ENCODE results near the gene INPP5A.
A peak's percentile ranks its signal among the peaks of the same experiment; 100 is the strongest.

INPP5A gene

DNA sequence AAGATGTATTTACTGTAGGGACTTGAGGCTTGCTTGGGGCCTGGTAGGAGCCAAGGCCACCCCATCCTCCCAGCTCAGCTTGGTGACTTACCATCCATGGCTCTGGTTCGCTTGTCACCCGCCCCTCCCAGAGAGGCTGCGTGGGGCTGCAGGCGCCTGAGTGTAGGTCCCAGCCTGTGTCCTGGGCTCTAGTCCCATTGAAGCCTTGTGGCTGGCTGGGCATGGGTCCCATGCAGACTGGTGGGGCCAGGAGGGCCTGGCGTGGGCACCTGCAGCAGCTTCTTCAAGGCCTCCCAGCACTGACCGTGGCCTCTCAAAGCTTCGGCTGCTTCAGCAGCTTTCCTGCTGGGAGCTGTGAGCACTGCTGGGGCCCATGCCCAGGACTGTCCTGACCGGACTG is 118.1 kb downstream of the INPP5A start:
- FAIRE-seq = no peak

DNA sequence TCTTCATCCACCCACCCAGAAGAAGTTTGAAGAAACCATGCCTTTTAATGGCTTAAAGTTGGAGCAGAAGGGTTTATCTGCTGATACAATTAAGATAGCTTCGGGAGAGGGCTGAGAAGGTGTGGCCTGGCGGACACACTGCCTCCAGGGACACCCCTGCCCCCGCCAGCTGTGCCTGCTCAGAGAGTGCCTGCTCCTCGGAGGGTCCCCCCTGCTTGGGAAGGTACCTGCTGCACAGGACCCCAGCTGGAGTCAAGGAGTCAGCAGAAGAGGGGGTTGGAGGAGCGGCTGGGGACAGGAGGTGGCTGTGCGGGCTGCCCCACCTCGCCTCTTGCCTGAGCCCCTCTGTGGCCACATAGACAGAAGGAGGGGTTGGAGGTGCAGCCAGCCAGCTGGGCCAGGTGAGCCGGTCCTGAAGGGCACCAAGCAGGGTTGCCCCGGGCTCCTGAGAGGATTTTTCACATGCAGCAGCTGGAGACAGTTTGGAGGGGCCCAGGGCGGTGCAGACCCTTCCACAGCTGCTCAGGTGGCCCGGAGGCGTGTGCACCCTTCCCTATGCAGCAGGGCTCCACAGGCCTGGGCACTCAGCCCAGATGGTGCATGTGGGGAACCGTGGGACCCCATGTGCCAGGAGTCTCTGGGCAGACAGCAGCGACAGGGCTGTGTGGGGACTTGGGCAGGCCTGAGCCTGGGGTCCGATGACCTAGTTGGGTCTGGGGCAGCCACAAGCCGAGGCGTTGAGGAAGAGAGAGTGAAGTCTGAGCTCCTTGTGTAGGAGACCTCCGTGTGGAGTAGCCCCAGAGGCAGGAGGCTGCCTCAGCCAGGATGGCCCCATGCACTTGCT is 118.9 kb downstream of the INPP5A start:
- no peak for TF ChIP-seq POLR2A (IDR thresholded peaks at IDR 0.05; ENCODE audit: low read depth, low read length)
- FAIRE-seq (no peak), DNase-seq (ENCODE audit: insufficient read length, low spot score) (no peak)

More for the DNA sequence above, 118.1 kb downstream of the INPP5A start:
- TF ChIP-seq POLR2A (IDR thresholded peaks at IDR 0.05; ENCODE audit: low read depth, low read length) = no peak
- no peak for DNase-seq (ENCODE audit: insufficient read length, low spot score)

DNA sequence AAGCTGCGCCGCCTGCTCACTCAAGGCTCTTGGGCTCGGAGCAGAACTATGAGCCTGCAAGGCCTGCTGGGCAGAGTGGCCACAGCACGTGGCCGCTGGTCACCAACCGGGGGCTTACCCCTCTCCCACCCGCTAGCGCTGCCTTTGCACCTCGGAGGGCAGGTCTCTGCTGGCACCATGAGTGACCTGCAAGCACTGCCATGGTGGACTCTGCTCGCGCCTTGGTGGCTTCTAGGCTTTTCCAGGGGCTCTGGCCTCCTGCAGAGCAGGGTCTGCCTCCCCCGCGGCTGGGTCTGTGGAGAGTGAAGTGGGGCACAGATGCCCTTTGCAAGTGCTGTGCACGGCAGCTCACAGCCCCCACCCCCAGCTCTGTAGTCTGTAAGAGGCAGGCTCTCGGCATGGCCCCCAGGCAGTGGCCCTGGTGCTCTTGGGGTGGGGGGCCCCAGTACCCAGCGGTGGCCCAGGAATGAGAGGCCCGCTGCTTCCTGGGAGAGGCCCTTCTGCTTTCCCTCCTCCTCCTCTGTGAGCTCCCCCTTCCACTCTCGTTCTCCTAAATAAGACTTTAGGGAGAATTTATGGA is 119.6 kb downstream of the INPP5A start:
- no peak for TF ChIP-seq POLR2A (IDR thresholded peaks at IDR 0.05; ENCODE audit: low read depth, low read length)
- DNase-seq (ENCODE audit: insufficient read length, low spot score) (no peak), FAIRE-seq (no peak)

DNA sequence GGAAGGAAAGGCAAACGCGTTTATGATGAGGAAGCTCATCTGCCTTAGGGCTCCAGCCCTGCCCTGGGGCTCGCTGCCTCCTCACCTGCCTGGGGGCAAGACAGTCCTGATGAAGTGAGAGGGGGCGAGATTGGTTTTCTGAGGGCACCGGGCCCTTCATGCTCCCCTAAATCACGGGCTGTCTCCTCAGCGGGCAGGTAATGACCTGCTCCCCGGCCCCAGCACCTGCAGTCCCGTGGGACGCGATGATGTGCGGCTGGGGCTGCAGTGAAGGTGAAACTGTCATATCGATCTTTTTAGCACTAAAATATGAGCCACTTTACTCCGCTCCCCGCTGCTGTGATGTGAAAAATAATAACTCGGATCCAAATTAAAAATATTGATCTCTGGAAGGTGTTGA is 120.2 kb downstream of the INPP5A start:
- FAIRE-seq (no peak), DNase-seq (ENCODE audit: insufficient read length, low spot score) (no peak)
- no peak for TF ChIP-seq POLR2A (IDR thresholded peaks at IDR 0.05; ENCODE audit: low read depth, low read length)

DNA sequence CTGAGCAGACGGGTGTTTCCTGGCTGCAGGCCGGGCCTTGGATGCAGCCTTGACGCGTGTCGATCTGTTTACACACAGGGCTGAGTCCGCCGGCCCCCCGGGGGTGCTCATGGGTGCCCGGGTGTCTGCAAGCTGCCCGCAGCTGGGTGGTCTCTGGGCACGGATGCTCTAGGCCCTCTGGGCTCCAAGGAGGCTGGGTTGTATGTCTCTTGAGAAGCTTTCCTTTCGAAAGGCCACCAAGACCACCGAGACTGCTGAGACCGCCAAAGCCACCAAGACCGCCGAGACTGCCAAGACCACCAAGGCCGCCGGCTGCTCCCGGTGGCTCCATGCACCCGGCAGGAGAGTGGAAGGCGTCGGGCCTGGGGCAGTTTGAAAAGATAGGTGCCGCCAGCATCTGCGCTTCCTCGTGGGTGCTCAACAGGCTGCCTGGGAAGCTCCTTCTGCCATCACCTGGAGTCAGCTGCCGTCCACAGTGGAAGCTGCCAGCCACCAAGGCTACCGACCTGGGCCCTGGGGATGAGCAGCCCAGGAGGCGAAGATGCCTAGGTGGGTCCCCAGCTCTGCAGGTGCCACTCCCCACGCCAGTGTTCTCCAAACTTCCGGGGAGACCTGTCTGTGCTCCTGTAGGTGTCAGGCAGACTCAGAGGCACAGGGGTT is 121.1 kb downstream of the INPP5A start:
- no peak for FAIRE-seq
- TF ChIP-seq POLR2A (IDR thresholded peaks at IDR 0.05; ENCODE audit: low read depth, low read length) = no peak
- DNase-seq (ENCODE audit: insufficient read length, low spot score) = no peak

DNA sequence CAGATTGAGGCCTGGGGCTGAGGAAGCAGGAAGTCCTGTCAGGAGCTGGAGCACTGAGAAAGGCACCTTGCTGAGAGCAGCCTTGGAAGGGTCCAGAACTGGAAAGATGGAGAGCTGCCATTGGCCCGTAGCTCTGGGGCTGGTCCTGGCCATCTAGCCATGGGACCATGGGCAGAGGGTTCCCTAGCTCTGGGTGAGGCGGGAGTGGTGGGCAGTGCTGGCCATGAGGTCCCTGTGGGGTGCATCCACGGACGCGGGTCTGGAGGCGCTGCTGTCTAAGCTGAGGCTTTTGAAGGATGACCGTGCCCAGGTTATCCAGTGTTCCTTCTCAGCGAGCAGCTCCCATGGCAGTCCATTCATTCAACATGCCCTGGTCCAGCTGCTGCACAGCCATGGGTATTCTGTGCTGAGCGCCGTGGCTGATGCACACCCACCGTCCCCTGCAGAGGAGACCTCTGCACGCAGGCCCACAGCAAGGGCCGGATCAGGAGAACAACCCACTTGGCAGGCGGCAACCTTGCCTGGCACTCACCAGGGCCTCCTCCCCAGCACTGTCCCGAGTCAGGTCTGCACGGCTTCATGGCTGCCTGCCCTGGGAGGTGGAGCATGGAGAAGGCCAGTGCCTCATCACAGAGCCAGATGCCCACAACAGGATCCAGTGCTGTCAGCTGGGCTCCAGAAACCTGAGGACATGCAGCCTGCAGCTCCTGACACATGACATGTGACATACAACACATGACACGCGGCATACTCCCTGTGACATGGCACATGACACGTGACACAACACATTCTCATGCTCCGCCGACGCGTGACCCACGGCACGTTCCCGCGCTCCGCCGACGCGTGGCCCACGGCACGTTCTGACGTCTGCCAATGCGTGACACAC is 121.9 kb downstream of the INPP5A start:
- FAIRE-seq (no peak), DNase-seq (ENCODE audit: insufficient read length, low spot score) (no peak)

DNA sequence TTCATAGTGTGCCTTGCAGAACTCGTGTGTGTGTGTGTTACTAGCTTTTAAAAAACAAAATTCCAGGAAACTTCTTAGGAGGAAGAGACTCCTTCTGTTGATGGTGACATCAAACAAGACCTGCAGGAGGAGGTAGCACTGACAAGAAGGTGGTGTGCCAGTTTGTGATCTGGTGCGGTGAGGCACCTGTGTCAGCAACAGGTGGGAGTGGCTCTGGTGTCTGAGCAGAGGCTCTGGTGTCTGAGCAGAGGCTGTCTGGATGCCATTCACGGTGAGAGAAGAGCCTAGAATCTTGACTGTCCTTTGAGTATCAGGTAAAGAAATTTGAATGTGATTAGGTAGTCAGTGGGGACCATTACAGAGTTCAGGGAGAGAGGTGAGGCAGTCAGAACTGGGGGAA is 122.8 kb downstream of the INPP5A start:
- DNase-seq (ENCODE audit: insufficient read length, low spot score) (no peak), FAIRE-seq (no peak)
- no peak for TF ChIP-seq POLR2A (IDR thresholded peaks at IDR 0.05; ENCODE audit: low read depth, low read length)

More for the DNA sequence above, 121.9 kb downstream of the INPP5A start:
- TF ChIP-seq POLR2A (IDR thresholded peaks at IDR 0.05; ENCODE audit: low read depth, low read length) = no peak

DNA sequence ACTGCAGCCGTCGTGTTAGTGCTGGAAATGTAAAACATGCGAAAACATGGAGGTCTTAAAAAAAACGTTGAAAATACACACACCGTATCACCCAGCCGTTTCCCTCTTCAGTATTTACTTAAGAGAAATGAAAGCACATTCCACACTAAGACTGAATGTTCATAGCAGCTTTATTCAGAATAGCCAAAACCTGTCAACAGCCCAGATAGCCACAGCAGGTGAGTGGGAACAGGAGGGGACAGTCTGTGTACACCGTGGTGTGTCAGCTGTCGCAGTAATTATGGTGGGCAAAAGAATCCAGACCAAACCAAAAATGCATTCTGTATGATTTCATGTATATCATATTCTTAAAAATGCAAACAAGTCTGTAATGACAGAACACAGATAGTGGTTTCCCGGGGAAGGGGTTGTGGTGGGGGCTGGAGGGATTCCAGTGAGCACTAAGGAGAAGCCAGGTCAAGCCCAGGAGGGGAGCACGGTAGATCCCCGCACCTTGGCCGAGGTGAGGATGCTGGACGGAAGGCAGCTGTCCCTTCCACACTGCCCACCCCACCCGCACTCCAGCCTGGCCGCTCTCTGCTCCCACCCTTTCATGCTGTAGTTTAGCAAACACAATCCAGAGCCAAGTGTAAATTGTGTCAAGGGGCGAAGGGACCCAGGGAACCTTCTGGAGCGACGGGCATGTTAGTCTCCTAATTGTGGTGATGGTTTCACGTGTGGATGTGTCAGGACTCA is 124.8 kb downstream of the INPP5A start:
- FAIRE-seq (no peak), DNase-seq (ENCODE audit: insufficient read length, low spot score) (no peak)
- no peak for TF ChIP-seq POLR2A (IDR thresholded peaks at IDR 0.05; ENCODE audit: low read depth, low read length)

DNA sequence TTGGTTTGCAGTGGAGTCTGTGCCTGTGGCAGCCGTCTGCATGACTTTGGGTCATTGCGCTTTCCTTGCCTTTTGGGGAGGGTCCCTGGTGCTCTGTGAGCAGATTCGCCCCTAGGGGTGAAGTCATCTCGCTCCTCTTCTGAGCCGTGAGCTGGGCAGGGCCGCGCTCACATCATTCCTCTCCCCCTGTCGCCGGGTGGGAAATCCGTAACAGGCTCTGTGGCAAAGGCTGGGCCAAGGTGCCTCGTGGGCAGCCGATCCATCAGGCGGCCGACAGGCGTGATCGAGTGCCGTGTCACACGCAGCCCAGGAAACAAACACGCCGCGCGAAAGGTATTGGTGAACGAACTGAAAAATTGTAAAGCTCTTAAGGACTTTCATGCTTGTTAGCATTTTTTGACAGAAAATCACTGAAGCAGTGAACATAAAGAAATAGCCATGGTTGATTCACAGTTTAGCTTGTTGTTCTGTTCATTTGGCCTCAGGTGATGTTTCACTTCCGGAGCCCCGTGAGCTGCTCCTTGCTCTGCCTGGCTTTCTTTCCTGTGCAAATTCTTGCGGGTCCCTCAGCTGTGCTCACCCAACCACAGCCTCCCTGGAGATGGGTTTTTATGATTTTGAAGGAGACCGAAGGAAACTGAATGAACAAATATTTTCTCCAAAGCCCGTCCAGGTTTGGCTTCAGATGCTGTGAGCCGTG is 126.2 kb downstream of the INPP5A start:
- no peak for TF ChIP-seq POLR2A (IDR thresholded peaks at IDR 0.05; ENCODE audit: low read depth, low read length)
- no peak for FAIRE-seq
- DNase-seq (ENCODE audit: insufficient read length, low spot score) = no peak

DNA sequence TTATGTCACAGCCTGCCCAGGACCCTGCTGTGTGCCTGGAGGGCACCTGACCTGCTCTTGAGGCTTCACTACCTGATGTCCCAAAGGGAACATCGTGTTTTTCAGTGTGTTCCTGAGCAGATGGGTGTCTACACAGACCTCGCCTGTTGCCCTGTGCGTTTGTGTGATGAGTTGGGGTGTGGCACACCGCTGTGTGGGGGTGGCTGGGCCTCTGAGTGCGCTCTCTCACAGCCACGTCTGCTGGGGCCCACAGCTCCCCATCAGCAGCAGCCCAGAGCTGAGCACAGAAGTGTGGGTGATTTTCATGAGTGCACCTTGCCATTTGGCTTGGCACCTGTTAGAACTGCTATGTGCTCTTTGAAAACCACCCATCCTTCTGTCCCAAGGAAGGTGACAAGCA is 126.8 kb downstream of the INPP5A start:
- TF ChIP-seq POLR2A (IDR thresholded peaks at IDR 0.05; ENCODE audit: low read depth, low read length) = no peak
- FAIRE-seq (no peak), DNase-seq (ENCODE audit: insufficient read length, low spot score) (no peak)

DNA sequence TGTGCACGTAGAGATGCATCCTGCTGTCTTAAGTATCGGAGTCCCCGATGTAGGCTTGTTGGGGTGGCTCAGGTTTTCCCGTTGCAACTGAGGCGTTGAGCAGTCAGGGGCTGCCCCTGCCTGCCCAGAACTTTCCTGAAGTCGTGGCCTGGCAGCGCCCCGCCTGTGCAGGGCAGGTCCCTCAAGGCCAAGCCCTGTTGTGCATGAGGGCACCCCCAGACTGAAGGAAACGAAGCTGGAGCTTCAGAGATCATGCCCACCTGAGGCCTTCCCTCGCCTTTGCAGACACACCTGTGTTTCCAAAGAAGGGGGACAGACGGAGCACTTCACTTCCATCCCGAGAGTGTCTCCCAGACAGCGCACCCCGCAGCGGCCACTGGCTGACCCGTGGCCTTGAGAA is 127.3 kb downstream of the INPP5A start:
- no peak for FAIRE-seq
- TF ChIP-seq POLR2A (IDR thresholded peaks at IDR 0.05; ENCODE audit: low read depth, low read length) = no peak
- no peak for DNase-seq (ENCODE audit: insufficient read length, low spot score)

DNA sequence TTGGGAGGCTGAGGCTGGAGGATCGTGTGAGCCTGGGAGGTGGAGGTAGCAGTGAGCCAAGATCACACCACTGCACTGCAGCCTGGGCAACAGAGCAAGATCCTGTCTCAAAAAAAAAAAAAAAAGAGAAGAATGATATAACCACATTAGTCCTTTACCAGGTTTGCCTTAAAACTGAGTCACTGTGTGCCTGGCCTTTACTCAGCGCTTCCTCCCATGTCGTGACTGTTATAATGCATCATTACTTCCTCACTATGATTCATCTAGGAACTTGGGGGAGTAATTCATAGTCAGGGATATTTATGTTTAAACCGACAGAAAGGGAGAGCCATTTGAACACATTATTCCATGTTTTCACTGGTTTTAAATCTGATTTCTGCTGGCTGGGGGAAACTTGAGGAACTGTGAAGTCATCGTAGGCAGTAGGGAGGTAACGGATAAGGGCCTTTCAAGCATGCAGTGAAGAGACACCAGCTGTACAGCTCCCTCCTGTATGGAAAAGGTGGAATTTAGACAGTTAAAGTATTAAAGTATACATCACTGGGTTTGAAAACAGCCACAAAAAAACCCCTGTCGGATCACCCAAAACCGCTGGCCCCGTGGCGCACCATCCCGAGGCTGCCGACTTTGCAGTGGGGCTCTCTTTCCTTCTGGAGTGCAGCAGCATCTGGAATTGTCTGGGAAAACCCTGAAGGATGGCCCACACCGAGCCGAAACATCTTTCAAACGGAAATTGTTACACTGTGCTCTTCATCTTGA is 128.5 kb downstream of the INPP5A start:
- DNase-seq (ENCODE audit: insufficient read length, low spot score) (peak; percentile 89), FAIRE-seq (peak; percentile 70)
- TF ChIP-seq POLR2A (IDR thresholded peaks at IDR 0.05; ENCODE audit: low read depth, low read length) = no peak

Measured in H54 (cell line).